ENCODE measurements around the gene NAALADL2.
A peak's percentile ranks its signal among the peaks of the same experiment; 100 is the strongest.
"Not testable (repeated sequence)": the region's sequence is repeated elsewhere in the genome, so short reads cannot be mapped to it uniquely, and the experiment has no call there.

Gene NAALADL2

DNA sequence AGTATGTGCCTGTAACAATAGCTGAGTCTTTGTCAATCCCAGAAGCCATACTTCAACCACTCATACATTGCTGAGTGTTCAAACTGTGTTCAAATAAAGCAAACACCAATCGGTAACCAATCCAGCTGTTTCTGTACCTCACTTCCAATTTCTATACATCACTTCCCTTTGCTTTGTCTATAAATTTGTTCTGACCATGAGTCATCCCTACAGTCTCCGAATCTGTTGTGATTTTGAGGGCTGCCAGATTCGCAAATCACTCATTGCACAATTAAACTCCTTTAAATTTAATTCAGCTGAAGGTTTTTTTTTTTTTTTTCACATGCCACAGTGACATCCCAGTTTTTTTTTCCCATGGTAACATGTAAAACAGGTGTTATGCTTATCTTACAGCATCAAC, 870.3 kb downstream of the NAALADL2 start:
- DNase-seq (ENCODE audit: low read depth): peak; percentile 46

DNA sequence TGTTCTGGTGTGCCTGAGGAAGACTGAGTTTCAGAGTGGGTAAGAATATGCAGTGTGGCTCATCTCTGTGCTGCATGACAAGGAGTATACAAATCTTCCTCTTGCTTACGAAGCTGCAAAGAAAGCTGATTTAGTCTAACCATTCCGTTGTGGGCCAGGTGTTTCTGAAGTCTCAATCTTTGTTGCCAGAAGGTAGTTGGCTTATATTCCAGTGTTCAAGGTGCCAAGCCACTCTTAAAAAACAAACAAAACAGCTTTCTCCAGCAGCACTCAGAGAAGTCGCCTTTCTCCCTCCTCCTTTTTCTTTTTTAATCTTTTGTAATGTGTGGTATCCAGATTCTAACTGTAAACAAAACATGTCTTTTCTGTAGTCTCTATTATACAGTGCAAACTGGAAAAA, 872.4 kb downstream of the NAALADL2 start:
- no peak for DNase-seq (ENCODE audit: low read depth)
- H3K4me3 ChIP-seq (ENCODE audit: low read depth, low read length): no peak overlapping the region

More for the DNA sequence above, 870.3 kb downstream of the NAALADL2 start:
- no peak overlapping the region for H3K4me3 ChIP-seq (ENCODE audit: low read depth, low read length)

DNA sequence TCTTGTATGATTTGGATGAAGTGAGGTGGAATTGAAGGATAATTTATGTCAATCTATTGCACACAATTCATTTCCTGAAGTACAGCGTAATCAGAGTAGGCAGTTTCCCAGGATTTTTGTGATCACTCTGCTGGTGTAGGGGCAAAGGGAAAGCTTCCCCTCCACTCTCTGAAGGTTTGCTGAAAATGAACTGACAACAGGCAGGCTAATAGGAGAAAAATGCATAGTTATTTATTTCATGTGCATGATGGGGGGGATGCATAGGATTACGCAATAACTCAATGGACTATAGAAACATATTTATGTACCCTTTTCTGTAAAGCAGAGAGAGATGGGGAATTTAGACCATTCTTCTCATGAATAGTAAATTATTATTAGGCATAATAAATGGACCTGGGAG, 872.9 kb downstream of the NAALADL2 start:
- no peak for DNase-seq (ENCODE audit: low read depth)
- no peak overlapping the region for H3K4me3 ChIP-seq (ENCODE audit: low read depth, low read length)

DNA sequence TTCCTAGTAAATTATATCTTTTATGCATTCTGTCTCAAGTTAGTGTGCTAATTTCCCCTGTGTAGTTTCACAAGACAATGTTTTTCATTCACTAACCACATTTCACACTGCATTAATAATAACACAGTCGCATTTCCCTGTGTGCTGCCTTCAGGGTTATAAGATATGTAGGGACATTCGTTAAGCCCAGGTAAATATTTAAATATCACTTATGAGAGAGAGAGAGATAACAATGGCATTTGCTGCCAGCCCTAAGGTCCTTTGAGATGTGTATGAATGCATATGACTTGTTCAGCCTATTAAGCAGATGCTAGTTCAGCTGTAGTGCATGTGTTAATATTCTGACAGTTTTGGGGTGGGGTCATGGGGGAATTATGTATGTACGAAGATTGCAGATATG, 876.7 kb downstream of the NAALADL2 start:
- DNase-seq (ENCODE audit: low read depth): no peak
- H3K4me3 ChIP-seq (ENCODE audit: low read depth, low read length): no peak overlapping the region

GRCh38 chr3:175737646-175738572, 878.8 kb downstream of the NAALADL2 start:
- H3K4me3 ChIP-seq (ENCODE audit: low read depth, low read length): no peak overlapping the region
- no peak for DNase-seq (ENCODE audit: low read depth)

- DNase-seq (ENCODE audit: low read depth): no peak
- H3K4me3 ChIP-seq (ENCODE audit: low read depth, low read length): no peak overlapping the region
Observed at GRCh38 chr3:175741951-175742350, 882.8 kb downstream of the NAALADL2 start.

DNA sequence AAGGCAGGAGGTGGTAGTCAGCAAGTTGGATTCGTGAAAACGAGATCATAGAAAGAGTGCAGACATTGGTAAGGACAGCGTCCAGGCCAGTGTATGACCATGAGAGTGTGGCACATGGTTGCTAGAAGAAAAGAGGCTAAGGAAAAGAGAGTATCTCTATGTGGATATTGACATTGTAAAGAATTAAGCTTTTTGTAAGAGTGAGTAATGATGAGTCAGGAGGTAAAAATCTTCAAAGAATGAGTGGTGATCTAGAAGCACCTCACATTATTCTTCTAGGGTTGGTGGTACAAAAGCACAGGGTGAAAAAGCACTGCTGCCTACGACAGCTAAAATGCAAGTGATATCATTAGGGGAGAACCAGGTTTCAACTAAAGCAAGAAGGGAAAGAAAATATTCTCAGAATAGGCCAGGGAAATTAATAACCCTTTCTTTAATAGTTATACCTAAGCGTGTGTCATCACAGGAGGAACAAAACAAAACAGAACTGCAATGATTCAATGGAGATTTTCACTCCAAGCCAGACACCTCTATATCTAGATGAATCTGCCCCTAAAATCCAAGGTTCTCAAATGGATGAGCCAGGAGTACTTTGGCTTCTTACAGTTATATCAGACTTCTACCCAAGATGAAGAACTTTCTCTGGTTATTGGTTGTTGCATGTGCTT, 884.7 kb downstream of the NAALADL2 start:
- no peak overlapping the region for H3K4me3 ChIP-seq (ENCODE audit: low read depth, low read length)
- DNase-seq (ENCODE audit: low read depth): peak; percentile 52

- no peak overlapping the region for H3K4me3 ChIP-seq (ENCODE audit: low read depth, low read length)
- DNase-seq (ENCODE audit: low read depth): no peak
Observed at GRCh38 chr3:175746308-175746707, 887.2 kb downstream of the NAALADL2 start.

DNA sequence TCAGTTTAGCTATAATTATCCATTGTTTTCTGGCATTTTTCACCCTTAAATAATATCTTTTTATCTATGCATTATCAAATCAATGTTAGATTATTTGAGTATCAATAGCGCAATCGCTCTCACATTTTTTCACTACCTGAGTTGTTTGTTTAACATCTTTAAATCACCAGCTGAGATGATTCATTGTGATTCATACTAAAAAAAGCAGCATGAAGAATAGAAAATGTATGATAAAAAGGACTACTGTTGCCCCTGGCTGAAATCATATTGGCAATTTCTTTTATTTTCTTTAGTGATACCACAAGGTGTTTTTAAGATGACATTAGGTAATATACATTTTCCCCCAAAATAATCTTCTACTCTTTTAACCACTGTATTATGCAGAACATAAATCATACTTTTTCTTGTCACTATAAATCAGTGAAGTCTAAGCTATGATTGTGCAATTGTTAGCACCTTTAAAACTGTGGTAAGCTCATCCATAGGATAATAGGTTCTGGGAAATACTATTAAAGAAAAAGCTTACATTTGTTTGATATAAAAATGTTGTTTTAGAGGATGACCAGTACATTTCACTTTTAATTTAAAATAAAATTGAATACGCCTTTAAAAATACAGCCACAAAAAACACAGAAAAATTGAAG, 889.1 kb downstream of the NAALADL2 start:
- no peak for DNase-seq (ENCODE audit: low read depth)
- no peak overlapping the region for H3K4me3 ChIP-seq (ENCODE audit: low read depth, low read length)

GRCh38 chr3:175749981-175750380, 890.8 kb downstream of the NAALADL2 start:
- H3K4me3 ChIP-seq (ENCODE audit: low read depth, low read length): no peak overlapping the region
- no peak for DNase-seq (ENCODE audit: low read depth)

- DNase-seq (ENCODE audit: low read depth): no peak
- H3K4me3 ChIP-seq (ENCODE audit: low read depth, low read length): no peak overlapping the region
Observed at GRCh38 chr3:175751089-175751488, 892.0 kb downstream of the NAALADL2 start.

DNA sequence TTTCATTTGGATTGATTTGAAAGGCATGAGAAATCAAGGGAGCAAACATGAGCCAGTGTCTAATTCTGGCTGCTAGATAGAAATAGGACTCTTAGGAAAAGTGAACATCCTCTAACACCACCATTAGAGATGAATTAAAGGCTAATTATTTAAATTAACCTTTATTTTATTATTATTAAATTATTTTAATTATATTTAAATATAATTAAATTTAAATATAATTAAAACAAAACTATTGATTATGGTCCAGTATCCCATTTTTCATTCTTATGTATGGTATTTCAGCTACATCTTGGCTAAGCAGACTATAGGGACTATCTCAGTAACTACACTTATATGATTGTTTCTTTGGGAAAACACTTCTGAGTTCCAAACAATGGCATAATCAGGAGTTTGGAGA, 904.8 kb downstream of the NAALADL2 start:
- H3K4me3 ChIP-seq (ENCODE audit: low read depth, low read length): no peak overlapping the region
- no peak for DNase-seq (ENCODE audit: low read depth)

- no peak overlapping the region for H3K4me3 ChIP-seq (ENCODE audit: low read depth, low read length)
- no peak for DNase-seq (ENCODE audit: low read depth)
Observed at GRCh38 chr3:175764722-175765121, 905.6 kb downstream of the NAALADL2 start.

DNA sequence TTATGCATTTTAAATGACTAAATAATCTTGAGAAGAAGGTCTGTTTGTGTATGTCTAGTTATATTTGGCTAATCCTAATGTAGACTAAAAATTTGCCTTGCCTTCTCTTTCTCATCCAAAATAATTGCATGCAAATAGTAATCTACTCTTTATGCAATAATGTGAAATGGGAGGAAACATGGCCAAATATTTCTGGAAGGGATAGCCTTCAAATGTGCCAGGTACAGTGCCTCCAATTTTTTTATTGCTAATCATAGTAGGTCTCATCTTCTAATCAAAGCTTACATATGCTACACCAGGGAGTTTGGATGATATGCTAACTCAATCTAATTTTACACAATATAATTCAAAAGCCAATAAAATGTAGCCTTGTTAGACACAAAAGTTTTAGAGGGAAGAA, 911.3 kb downstream of the NAALADL2 start:
- H3K4me3 ChIP-seq (ENCODE audit: low read depth, low read length): no peak overlapping the region
- DNase-seq (ENCODE audit: low read depth): no peak

GRCh38 chr3:175777495-175777894, 918.4 kb downstream of the NAALADL2 start:
- no peak overlapping the region for H3K4me3 ChIP-seq (ENCODE audit: low read depth, low read length)

DNA sequence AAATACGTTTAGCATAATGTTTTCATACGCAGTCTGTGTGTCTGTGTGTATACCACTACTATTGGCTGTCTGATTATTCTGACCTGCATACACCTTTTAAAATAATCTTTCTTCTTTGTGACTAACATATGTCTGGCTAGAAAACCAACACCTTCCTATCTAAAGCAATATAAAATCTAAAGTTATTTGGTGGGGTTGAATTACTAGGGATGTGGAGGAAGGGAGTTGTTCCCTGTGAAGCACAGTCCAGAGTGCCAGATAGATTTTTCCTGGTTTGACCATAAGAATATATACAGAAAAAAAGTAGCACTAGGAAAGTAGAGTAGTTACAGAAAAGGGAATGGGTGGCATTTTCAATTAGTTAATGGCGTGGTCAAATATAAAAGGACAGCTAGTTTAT, 918.8 kb downstream of the NAALADL2 start:
- no peak for DNase-seq (ENCODE audit: low read depth)
- H3K4me3 ChIP-seq (ENCODE audit: low read depth, low read length): no peak overlapping the region

More at GRCh38 chr3:175777495-175777894, 918.4 kb downstream of the NAALADL2 start:
- no peak for DNase-seq (ENCODE audit: low read depth)

DNA sequence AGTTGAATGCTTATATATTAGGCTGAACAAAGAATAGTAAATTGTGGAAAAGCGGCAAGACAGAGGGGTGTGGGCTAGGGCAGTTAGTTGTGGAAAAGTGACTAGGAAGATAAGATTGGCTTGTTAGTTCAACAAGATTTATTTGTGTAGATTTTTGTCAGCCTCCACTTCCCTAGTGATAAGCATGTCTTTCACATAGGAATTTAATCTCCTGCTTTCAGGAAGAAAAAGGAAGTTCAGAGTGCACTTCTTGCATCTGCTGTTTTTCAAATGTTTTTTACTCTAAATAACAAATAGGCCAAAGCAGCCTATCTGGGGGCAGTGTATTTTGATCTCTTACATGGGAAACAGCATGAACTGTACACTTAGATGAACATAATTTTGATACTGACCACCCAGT, 919.9 kb downstream of the NAALADL2 start:
- no peak overlapping the region for H3K4me3 ChIP-seq (ENCODE audit: low read depth, low read length)
- no peak for DNase-seq (ENCODE audit: low read depth)

GRCh38 chr3:175787109-175787508, 928.0 kb downstream of the NAALADL2 start:
- not testable (repeated sequence) for DNase-seq (ENCODE audit: low read depth); H3K4me3 ChIP-seq (ENCODE audit: low read depth, low read length)

DNA sequence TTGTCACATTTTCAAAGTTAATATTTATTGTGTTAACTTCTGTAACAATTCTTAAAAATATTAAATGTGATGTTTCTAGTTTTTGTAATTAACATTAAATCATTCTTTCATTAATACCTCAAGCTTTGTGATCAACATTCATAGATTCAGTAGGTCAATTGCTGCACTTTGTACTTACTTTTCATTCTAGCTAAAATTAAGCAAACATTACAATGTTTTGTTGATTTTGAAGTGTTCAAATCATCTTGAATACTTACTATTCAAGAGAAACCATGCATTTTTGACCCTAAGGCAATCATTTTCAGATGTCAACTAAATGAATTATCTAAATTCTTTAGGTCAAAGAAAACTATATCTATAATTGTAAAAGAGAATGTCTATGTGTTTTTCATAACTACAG, 933.1 kb downstream of the NAALADL2 start:
- H3K4me3 ChIP-seq (ENCODE audit: low read depth, low read length): no peak overlapping the region
- DNase-seq (ENCODE audit: low read depth): no peak

- no peak overlapping the region for H3K4me3 ChIP-seq (ENCODE audit: low read depth, low read length)
- no peak for DNase-seq (ENCODE audit: low read depth)
Observed at GRCh38 chr3:175798326-175798725, 939.2 kb downstream of the NAALADL2 start.

All from skeletal muscle cell (primary cell).